HUES6 (cell line): Measurements from ENCODE around the gene KIF21B.
"Not testable (repeated sequence)": the region's sequence is repeated elsewhere in the genome, so short reads cannot be mapped to it uniquely, and the experiment has no call there.

Experiments
- H3K27ac ChIP-seq: 2 replicates; pipeline ENCODE4 v1.7.0; 2013; ENCODE audit warnings: low read depth, mild to moderate bottlenecking, low read length, inconsistent platforms
- H3K27me3 ChIP-seq: 2 replicates; pipeline ENCODE4 v1.6.1; 2013; ENCODE audit warnings: low read length; ENCODE audit not compliant: control insufficient read depth, insufficient read depth
- H3K36me3 ChIP-seq: 2 replicates; pipeline ENCODE4 v1.6.1; 2013; ENCODE audit warnings: low read length; ENCODE audit not compliant: control insufficient read depth, insufficient read depth
- H3K4me1 ChIP-seq: 2 replicates; pipeline ENCODE4 v1.6.1; 2013; ENCODE audit warnings: low read length; ENCODE audit not compliant: control insufficient read depth, insufficient read depth
- H3K4me3 ChIP-seq: 2 replicates; pipeline ENCODE4 v1.5.1; 2013; ENCODE audit warnings: low read depth, low read length
- H3K9ac ChIP-seq: one replicate; pipeline ENCODE4 v1.6.1; 2013; ENCODE audit warnings: mild to moderate bottlenecking, low read length
- H3K9me3 ChIP-seq: 2 replicates; pipeline ENCODE4 v1.6.1; 2013; ENCODE audit warnings: low read depth, low read length; ENCODE audit not compliant: control insufficient read depth, insufficient read depth

KIF21B gene

DNA sequence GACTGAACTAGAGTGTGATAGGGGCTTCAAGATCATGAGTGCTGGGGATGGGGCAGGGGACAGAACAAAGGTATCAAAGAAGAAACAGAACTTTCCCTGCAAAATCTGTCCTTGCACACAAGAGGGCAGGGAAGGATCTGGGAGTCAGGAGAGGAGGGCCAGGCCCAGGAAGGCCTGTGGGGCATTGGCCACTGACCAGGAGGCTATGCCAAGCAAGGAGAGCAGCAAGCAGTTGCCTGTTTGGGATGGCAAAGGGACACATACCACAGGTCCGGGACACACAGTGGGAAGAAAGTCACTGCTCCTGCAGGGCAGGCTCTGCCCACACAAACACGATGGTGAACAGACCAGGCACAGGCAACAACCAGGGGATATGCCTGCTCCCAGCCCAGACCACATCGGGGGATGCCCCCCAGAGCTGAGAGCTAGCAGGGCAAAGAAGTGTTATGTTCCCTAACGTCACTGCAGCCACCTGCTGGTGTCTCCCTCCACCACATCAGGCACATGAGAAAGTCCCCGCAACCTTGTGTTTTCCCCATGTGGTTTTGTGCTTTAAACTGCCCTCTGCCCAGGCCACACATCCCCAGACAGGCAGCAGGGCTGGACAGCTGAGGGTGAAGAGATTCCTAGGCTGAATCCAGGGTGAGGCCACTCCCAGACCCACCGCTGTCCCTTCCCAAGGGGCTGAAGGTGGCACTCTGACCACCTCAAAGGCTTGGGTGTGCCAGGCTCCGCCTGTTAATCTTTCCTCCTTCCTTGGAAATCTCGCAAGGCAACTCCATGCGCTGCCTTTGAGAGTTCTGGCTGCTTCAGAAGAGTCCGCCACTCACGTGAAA is 53.6 kb downstream of the KIF21B start:
- Histone ChIP-seq H3K36me3 (no peaks in the 10 kb centered on the region; the same call in 1 of the 2 replicates), H3K4me3 (no peak overlapping the region), H3K27ac (no peak overlapping the region), H3K4me1 (0 out of 2 replicates have a peak, but pooled peaks cover 3% of the 10 kb centered on the region), H3K9ac (no peak overlapping the region), H3K9me3 (no peaks in the 10 kb centered on the region), H3K27me3 (no peaks in the 10 kb centered on the region)

DNA sequence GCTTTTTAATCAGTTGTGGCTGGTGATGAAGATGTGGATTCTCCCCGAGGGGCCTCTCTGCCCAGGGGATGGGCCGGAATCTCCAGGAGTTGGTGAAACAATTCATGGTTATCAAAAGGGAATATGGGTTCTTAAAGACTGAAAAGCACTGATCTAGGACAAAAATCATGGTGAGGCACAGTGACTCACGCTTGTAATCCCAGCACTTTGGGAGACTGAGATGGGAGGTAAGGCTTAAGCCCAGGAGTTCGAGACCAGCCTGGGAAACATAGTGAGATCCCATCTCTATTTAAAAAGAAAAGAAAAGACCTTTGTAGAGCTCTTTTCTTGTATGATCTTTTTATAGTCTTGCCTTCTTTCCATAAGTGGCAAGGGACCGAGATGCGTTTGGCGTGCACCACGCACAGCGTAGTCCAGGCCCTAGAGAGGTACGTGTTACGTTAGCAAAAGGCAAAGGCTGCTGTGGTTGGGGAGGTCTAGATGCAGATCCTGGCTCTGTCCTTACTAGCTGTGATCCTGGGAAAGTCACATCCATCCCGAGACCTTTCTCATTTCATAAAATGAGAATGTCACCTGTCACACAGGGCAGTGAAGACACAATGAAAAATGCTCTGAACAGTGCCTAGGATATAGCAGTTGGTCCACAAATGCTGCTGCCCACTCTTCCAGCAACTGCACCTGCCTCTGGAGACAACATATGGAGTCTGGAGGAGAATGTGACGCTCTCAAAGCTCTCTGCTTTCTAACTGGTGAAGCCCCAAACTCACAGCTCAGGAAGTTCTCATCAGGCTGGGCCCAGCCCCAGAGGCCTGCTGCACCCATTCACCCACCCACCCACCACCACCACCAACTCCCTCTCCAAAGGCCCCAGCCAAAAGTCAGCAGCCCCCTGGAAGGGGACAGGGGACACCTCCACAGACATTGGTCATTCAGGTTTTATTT is 54.8 kb downstream of the KIF21B start:
- Histone ChIP-seq H3K9ac (no peak overlapping the region), H3K4me3 (no peak overlapping the region), H3K27me3 (no peaks in the 10 kb centered on the region), H3K9me3 (no peaks in the 10 kb centered on the region), H3K27ac (no peak overlapping the region), H3K4me1 (0 out of 2 replicates have a peak, but pooled peaks cover 3% of the 10 kb centered on the region), H3K36me3 (no peaks in the 10 kb centered on the region; the same call in 1 of the 2 replicates)

DNA sequence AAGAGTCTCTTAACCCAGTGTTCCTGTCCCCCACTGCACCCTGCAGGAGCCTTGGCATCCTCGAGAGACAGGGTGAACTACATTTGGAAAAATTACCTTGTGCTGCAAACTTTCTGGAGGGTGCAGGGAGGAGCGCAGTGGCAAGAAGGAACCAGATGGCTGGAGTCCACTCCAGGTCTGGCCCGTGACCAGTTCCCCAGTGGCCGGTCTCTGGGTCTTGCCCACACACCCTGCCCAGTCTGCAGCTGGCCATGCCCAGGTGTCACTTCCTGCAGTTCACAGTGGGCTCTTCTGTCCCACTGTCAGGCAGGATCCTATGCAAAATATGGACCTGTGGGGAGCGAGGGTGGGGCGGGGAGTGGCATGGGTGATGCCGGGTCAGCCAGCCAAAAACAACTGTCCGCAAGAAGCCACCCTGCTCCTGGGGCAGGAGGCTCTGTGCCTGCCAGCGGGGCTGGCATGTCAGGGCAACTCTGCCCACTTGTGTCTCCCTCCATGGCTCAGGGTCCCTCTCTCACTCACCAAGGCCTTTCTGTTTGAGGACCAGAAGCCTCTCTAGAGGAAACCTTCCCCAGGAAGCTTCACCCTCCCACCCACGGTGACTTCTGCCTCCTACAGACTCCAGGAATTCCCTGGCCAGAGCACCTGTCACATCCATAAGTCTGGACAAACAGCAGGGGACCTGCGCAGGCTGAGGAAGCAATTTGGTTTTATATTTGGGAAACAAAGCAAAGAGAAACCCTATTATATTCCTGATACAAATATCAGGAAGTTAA is 55.6 kb downstream of the KIF21B start:
- H3K4me3 ChIP-seq: no peak overlapping the region
- no peak overlapping the region for H3K27ac ChIP-seq
- 0 out of 2 replicates have a peak, but pooled peaks cover 3% of the 10 kb centered on the region for H3K4me1 ChIP-seq
- no peaks in the 10 kb centered on the region for H3K27me3 ChIP-seq
- H3K36me3 ChIP-seq: no peaks in the 10 kb centered on the region
- H3K9me3 ChIP-seq: no peaks in the 10 kb centered on the region
- no peak overlapping the region for H3K9ac ChIP-seq

DNA sequence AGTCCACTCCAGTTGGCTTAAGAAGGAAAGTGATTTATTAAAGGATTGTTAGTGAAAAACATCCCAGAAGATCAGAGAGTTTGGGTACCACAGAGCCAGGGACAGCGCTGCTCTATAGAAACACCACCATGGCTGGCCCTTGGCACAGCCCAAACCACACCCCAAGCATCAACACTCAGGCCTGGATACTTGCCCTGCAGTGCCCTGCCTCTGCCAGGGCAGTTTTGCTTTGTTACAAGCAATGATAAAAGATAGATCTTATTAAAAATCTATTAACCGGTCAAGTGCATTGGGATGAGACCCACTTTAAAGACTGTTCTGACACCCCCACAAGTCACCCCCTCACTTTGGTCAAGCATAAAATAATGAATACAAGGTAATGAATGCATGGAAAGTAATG is 56.6 kb downstream of the KIF21B start:
- Histone ChIP-seq H3K27ac (no peak overlapping the region), H3K9ac (no peak overlapping the region), H3K27me3 (no peaks in the 10 kb centered on the region), H3K4me3 (no peak overlapping the region), H3K9me3 (no peaks in the 10 kb centered on the region), H3K36me3 (no peaks in the 10 kb centered on the region), H3K4me1 (0 out of 2 replicates have a peak, but pooled peaks cover 3% of the 10 kb centered on the region)

DNA sequence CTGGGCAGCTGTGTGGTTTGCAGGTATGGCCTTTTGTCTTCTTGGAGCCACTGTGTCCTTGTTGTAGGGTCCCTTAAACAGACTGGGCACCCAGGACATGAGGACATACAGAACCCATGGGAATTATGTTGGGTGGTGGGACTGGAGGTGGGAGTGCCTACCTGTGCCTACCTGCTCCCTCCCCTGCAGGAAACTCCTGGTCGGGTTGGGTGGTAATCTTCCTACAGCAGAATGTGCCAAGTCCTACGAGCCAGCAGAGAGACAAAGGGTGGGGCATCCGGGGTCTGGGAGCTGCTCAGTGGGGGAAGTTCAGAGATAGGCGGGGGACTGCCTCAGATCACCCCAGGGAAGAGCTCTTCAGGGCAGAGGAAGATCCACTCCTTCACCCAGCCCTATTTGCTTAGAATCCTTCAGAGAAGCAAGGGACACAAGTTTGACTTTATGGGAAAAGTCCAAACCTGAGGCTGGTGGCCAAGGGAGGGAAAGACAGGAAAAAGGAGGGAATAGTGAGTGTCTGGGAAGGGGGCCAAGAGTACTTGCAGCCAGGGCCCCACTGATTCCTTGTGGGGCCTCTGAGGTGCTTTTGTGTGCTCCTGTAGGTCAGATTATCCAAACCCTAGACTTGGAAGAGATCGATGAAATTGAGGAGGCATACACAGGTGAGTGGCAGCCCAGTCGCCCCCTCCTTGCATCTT is 58.3 kb downstream of the KIF21B start:
- H3K4me1 ChIP-seq: 0 out of 2 replicates have a peak, but pooled peaks cover 3% of the 10 kb centered on the region
- no peaks in the 10 kb centered on the region for H3K36me3 ChIP-seq
- no peak overlapping the region for H3K4me3 ChIP-seq
- H3K27me3 ChIP-seq: no peaks in the 10 kb centered on the region
- H3K27ac ChIP-seq: no peak overlapping the region
- no peaks in the 10 kb centered on the region for H3K9me3 ChIP-seq
- no peak overlapping the region for H3K9ac ChIP-seq

DNA sequence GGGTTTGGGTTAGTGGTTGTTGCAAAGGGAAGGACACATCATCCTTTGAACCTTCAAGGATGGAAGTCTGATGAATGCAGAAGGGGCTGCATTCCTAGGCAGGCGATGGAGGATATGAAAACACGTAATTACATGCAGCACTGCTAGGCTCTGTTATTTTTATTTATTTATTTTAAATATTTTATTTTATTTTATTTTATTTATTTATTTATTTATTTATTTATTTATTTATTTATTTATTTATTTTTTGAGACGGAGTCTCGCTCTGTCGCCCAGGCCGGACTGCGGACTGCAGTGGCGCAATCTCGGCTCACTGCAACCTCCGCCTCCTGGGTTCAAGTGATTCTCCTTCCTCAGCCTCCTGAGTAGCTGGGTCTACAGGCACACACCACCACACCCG is 59.6 kb downstream of the KIF21B start:
- H3K9me3 ChIP-seq, H3K27me3 ChIP-seq, H3K36me3 ChIP-seq, H3K9ac ChIP-seq, H3K4me3 ChIP-seq, H3K27ac ChIP-seq, H3K4me1 ChIP-seq: not testable (repeated sequence)

DNA sequence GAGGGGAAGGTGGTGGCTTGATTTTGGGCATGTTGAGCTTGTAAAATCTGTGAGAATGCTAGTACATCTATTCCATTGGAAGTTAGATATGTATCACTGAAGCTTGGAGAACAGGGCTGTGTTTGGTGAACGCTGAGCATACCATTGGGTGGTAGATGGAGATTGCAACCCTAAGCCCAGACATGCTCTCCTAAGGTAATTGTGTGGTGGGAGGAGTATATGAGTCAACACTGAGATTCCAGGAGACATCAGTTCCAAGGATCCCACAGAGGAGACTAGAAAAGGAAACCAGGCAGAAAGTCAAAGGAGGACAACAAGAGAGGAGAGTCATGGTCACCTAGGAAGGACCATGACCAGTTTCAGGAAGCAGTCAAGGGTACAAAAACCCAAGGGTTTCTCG is 60.4 kb downstream of the KIF21B start:
- no peaks in the 10 kb centered on the region for H3K9me3 ChIP-seq
- H3K36me3 ChIP-seq: no peaks in the 10 kb centered on the region
- no peak overlapping the region for H3K9ac ChIP-seq
- no peaks in the 10 kb centered on the region for H3K27me3 ChIP-seq
- 0 out of 2 replicates have a peak, but pooled peaks cover 7% of the 10 kb centered on the region for H3K4me1 ChIP-seq
- no peak overlapping the region for H3K4me3 ChIP-seq
- no peak overlapping the region for H3K27ac ChIP-seq

DNA sequence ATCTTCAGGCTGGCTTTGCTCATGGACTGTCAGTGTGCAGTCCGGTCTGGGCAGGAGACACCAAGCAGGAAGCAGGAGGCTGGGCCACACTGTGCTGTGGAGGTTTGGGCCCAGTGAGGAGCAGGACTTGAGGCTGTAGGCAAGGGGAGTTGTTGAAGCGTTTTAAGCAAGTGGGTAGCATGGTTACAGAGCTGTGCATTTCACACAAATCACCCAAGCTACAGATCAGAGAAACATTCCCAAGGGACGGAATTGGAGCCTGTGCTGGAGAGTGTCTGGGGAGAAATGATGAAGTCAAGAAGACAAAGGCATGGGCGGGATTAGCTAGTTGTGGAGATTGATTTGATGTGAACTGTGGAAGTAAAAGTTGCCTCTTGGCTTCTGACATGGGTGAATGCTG is 60.9 kb downstream of the KIF21B start:
- Histone ChIP-seq H3K9me3 (no peaks in the 10 kb centered on the region), H3K4me3 (no peak overlapping the region), H3K27ac (no peak overlapping the region), H3K4me1 (0 out of 2 replicates have a peak, but pooled peaks cover 5% of the 10 kb centered on the region), H3K36me3 (no peaks in the 10 kb centered on the region), H3K27me3 (no peaks in the 10 kb centered on the region), H3K9ac (no peak overlapping the region)

DNA sequence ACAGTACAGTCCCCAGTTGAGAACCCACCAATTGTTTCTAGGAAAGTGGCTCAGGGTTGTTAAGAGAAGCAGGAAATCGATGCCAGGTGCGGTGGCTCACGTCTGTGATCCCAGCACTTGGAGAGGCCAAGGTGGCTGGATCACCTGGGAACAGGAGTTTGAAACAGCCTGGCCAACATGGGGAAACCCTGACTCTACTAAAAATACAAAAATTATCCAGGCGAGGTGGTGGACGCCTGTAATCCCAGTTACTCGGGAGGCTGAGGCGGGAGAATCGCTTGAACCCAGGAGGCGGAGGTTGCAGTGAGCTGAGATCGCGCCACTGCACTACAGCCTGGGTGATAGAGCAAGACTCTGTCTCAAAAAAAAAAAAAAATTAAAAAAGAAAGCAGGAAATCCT is 61.4 kb downstream of the KIF21B start:
- H3K36me3 ChIP-seq, H3K9me3 ChIP-seq, H3K4me3 ChIP-seq, H3K4me1 ChIP-seq, H3K9ac ChIP-seq, H3K27me3 ChIP-seq, H3K27ac ChIP-seq: not testable (repeated sequence)

DNA sequence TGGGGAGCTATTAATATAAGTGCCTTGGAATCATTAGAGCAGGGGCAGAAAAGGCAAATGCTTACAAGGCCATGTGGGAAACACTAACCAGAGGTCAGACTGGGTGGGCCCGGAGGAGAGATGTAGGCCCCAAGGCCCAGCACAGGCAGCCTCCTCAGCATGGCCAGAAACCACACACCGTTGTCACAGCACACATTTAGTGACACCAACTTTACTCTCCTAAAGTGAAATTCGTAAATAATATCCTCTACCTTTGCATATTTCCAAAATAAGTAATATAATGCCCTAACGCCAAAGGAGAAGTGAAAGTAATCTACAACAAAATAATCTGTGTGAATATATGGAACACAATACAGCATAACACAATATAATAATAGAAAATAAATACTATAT is 62.6 kb downstream of the KIF21B start:
- no peak overlapping the region for H3K27ac ChIP-seq
- no peak overlapping the region for H3K9ac ChIP-seq
- no peaks in the 10 kb centered on the region for H3K36me3 ChIP-seq
- 0 out of 2 replicates have a peak, but pooled peaks cover 5% of the 10 kb centered on the region for H3K4me1 ChIP-seq
- no peak overlapping the region for H3K4me3 ChIP-seq
- no peaks in the 10 kb centered on the region for H3K9me3 ChIP-seq
- no peaks in the 10 kb centered on the region for H3K27me3 ChIP-seq
